Hematopoietic multipotent progenitor cell treated with erythropoietin and hydrocortisone succinate and interleukin-3 and kit ligand, for 15 days (in vitro differentiated cells): ENCODE results near the gene ARL4C.

Experiments used
- DNase-seq: peaks from one replicate; pipeline ENCODE4 v3.0.0-alpha.2; 2015; ENCODE audit warnings: low spot score

ARL4C gene

GRCh38 chr2:234500394-234501006 is 3.6 kb upstream of the ARL4C start:
- DNase-seq, result no peak

- no peak for DNase-seq
Measured at GRCh38 chr2:234497594-234498235, 834 bp upstream of the ARL4C start.

GRCh38 chr2:234496055-234496834 is 636 bp downstream of the ARL4C start:
- no peak for DNase-seq

- DNase-seq, result no peak
Measured at GRCh38 chr2:234495251-234496054, 1.4 kb downstream of the ARL4C start.

- DNase-seq, result no peak
Measured at GRCh38 chr2:234494361-234495250, 2.3 kb downstream of the ARL4C start.

- DNase-seq, result no peak
Measured at GRCh38 chr2:234493796-234494195, 3.1 kb downstream of the ARL4C start.

GRCh38 chr2:234492717-234493485 is 4.0 kb downstream of the ARL4C start:
- DNase-seq, result no peak

- no peak for DNase-seq
Measured at GRCh38 chr2:234491897-234492296, 5.0 kb downstream of the ARL4C start.

GRCh38 chr2:234491281-234491680 is 5.6 kb downstream of the ARL4C start:
- no peak for DNase-seq

- no peak for DNase-seq
Measured at GRCh38 chr2:234490271-234491091, 6.4 kb downstream of the ARL4C start.

GRCh38 chr2:234488913-234489451 is 7.9 kb downstream of the ARL4C start:
- no peak for DNase-seq

- DNase-seq, result no peak
Measured at GRCh38 chr2:234488486-234488885, 8.4 kb downstream of the ARL4C start.

- DNase-seq, result no peak
Measured at GRCh38 chr2:234487356-234487755, 9.5 kb downstream of the ARL4C start.

- DNase-seq, result no peak
Measured at GRCh38 chr2:234483568-234484251, 13.2 kb downstream of the ARL4C start.

- DNase-seq, result no peak
Measured at GRCh38 chr2:234481301-234481700, 15.6 kb downstream of the ARL4C start.

- DNase-seq, result no peak
Measured at GRCh38 chr2:234480337-234480736, 16.5 kb downstream of the ARL4C start.

GRCh38 chr2:234479465-234479864 is 17.4 kb downstream of the ARL4C start:
- no peak for DNase-seq

- DNase-seq, result no peak
Measured at GRCh38 chr2:234478121-234478858, 18.6 kb downstream of the ARL4C start.
